Nephron (organoid): ENCODE measurements around the gene RNF112.

Experiments used
- H3K27ac Mint-ChIP-seq, 3 experiments: 2 replicates each; pipeline ENCODE4 v1.8.0; 2020; ENCODE audit warnings: mixed read lengths in 3 of 3, mild to moderate bottlenecking in 2 of 3, moderate library complexity in 1 of 3
- H3K27me3 Mint-ChIP-seq: 2 replicates; pipeline ENCODE4 v1.8.0; 2021; ENCODE audit warnings: low read depth, mild to moderate bottlenecking, moderate library complexity, mixed read lengths
- H3K36me3 Mint-ChIP-seq: 2 replicates; pipeline ENCODE4 v1.8.0; 2020; ENCODE audit warnings: low read depth, mixed read lengths
- H3K4me1 Mint-ChIP-seq: 2 replicates; pipeline ENCODE4 v1.8.0; 2020; ENCODE audit warnings: mixed read lengths
- H3K4me3 Mint-ChIP-seq, 3 experiments: 2 replicates each; pipeline ENCODE4 v1.8.0; 2020; ENCODE audit warnings: mild to moderate bottlenecking in 3 of 3, mixed read lengths in 3 of 3, moderate library complexity in 2 of 3
- H3K9me3 Mint-ChIP-seq: 2 replicates; pipeline ENCODE4 v1.8.0; 2020; ENCODE audit warnings: mixed read lengths
- CTCF ChIP-seq, 3 experiments: fragments of 200-600 bp; sonication (generic); IDR thresholded peaks; one replicate each; pipeline ENCODE4 v1.5.0; 2021; ENCODE audit warnings: antibody characterized with exemption in 3 of 3; ENCODE audit not compliant: unreplicated experiment in 3 of 3

Gene RNF112

DNA sequence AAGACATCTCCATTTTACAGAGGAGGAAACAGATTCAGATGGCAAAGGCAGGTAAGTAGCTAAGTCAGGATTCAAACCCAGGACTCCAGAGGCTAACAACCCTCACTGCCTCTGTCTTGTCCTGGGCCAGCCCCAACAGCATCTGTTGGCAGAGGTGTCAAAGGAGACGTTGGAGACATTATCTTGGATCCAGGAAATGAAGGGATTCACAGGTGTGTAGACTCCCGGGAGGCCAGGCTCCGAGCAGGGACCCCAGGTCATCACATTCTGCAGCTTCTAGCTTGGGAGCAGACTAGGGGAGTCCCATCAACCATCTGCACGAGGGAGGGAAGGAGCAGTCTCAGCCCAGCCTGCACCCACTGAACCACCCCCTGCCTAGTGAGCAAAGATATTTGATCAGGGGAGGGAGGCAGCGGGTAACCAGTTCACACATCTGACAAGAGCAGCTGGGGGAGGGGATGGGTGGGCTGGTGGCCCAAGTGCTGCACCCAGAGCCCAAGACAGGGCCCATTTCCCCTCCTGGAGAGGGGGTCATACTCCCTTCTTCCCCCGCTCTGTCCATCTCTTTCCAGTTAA, 47.5 kb upstream of the RNF112 start:
- H3K36me3 Mint-ChIP-seq = peaks cover 3% of the 10 kb centered on the region
- no peak for TF ChIP-seq CTCF (IDR thresholded peaks at IDR 0.05; ENCODE audit: unreplicated experiment in 3 of 3)
- H3K27me3 Mint-ChIP-seq = no peaks in the 10 kb centered on the region
- H3K9me3 Mint-ChIP-seq = no peaks in the 10 kb centered on the region
- H3K4me1 Mint-ChIP-seq = peaks cover 55% of the 10 kb centered on the region
- H3K4me3 Mint-ChIP-seq = peak overlapping the region; percentile 87 to 93 (median 91)
- peak overlapping the region; percentile 85 to 95 (median 92) for H3K27ac Mint-ChIP-seq

DNA sequence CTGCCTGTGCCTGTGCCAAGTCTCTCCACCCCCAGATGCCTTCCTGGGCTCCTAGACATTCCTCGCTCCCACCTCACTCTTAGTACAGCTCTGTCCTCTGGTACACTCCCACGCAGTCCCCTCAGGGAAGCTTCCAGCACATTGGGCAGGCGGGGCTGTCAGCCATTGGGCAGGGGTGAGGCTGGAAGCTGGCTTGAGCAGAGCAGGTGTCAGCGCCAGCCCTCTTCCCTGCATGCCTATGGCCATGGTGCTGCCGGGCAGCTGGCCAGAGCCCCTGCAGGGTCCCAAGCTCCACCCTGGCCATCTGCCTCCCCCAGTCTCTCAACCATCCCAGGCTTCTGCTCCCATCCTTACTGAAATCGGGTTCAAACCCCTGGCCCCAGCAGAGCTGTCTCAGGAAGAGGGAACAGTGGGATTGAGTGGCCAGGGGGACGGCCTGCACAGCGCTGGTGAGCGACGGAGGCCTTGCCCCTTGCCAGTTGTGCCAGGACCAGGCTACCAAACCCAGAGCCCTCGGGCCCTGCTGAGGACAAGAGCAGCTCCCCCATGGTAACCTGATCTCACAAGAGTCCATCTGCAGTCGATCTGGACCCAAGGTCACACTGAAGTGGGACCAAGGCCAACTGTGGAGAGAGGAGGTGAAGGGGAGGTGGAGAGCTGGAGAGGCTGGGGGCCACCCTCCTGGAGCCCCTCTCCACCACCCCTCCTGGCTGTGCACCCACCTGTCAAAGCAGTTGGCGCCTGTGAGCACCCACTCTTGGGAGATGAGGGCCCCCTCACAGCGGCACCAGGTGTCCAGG, 46.1 kb upstream of the RNF112 start:
- H3K4me3 Mint-ChIP-seq = peak overlapping the region; percentile 64 to 84 (median 74)
- H3K27ac Mint-ChIP-seq = peak overlapping the region; percentile 85 to 95 (median 92)
- H3K27me3 Mint-ChIP-seq = no peaks in the 10 kb centered on the region
- no peaks in the 10 kb centered on the region for H3K9me3 Mint-ChIP-seq
- H3K36me3 Mint-ChIP-seq = no peaks in the 10 kb centered on the region
- no peak for TF ChIP-seq CTCF (IDR thresholded peaks at IDR 0.05; ENCODE audit: unreplicated experiment in 3 of 3)
- H3K4me1 Mint-ChIP-seq = peaks cover 47% of the 10 kb centered on the region

- Mint-ChIP-seq H3K27ac (peak overlapping the region; percentile 67 to 69 (median 68)), H3K4me1 (peaks cover 45% of the 10 kb centered on the region), H3K9me3 (no peaks in the 10 kb centered on the region), H3K27me3 (no peaks in the 10 kb centered on the region), H3K36me3 (no peaks in the 10 kb centered on the region), H3K4me3 (peak overlapping the region in 1 of 3 experiments; percentile 35)
- TF ChIP-seq CTCF (IDR thresholded peaks at IDR 0.05; ENCODE audit: unreplicated experiment in 3 of 3) = no peak
These were observed 45.6 kb upstream of the RNF112 start for GRCh38 chr17:19365499-19365817.

- Mint-ChIP-seq H3K27ac (peak overlapping the region; percentile 67 to 69 (median 68)), H3K36me3 (no peaks in the 10 kb centered on the region), H3K4me3 (peak overlapping the region in 2 of 3 experiments; percentile 20 to 35), H3K4me1 (peaks cover 42% of the 10 kb centered on the region), H3K27me3 (no peaks in the 10 kb centered on the region), H3K9me3 (no peaks in the 10 kb centered on the region)
- no peak for TF ChIP-seq CTCF (IDR thresholded peaks at IDR 0.05; ENCODE audit: unreplicated experiment in 3 of 3)
These were observed 45.0 kb upstream of the RNF112 start for GRCh38 chr17:19365833-19366636.

GRCh38 chr17:19366637-19366972, 44.4 kb upstream of the RNF112 start:
- TF ChIP-seq CTCF (IDR thresholded peaks at IDR 0.05; ENCODE audit: unreplicated experiment in 3 of 3) = no peak
- no peak overlapping the region for H3K4me3 Mint-ChIP-seq
- no peaks in the 10 kb centered on the region for H3K36me3 Mint-ChIP-seq
- no peaks in the 10 kb centered on the region for H3K27me3 Mint-ChIP-seq
- peaks cover 36% of the 10 kb centered on the region for H3K4me1 Mint-ChIP-seq
- H3K27ac Mint-ChIP-seq = peak overlapping the region in 2 of 3 experiments; percentile 33 to 70
- H3K9me3 Mint-ChIP-seq = no peaks in the 10 kb centered on the region
